ENCODE data around the gene TAS2R14. TPM values are rescaled to one million over a fixed set of nuclear protein-coding genes. Genes with fewer than 3 reads are reported as not detected.

TAS2R14 gene
- total RNA-seq, 1 experiment from 2014 or later, result 2.7 TPM

DNA sequence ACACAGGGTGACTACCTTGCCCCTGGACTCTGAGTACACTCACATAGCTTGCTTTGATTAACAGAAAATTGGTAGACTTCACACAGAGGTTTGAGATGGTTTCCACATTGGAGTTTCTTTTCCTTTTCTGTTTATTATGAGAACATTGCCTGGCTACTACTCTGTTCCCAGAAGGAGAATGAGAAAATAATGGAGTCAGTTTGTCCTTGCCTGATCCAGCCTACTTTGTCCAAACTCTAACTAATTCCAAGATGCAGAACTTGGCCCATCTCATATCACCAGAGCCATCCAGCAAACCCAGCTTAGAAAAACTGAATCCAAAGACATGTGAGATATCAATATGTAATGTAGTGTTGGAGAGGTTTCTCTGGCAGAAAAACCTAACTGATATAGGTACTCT is 27.3 kb upstream of the TAS2R14 start:
- H3K9me3 Mint-ChIP-seq (ENCODE audit: unreplicated experiment), result no peaks in the 10 kb centered on the region
- Histone ChIP-seq H3K9me3 (no peaks in the 10 kb centered on the region; the same call in 1 of the 2 replicates), H3K27me3 (replicated peaks; ENCODE audit: control insufficient read depth, insufficient read depth, low read length) (no peaks in the 10 kb centered on the region), H3K4me1 (peaks cover 6% of the 10 kb centered on the region), H3K4me3 (ENCODE audit: low read depth, low read length) (no peak overlapping the region), H3K36me3 (ENCODE audit: control insufficient read depth, insufficient read depth, low read length) (no peaks in the 10 kb centered on the region)
- POLR2A ChIA-PET, result no interaction called here
- intact Hi-C loops (cut with micrococcal nuclease; ENCODE audit: unreplicated experiment), result no loop called here
- CTCF ChIA-PET, result interaction anchor here (0.7 kb wide), 1 partner anchor 483 kb away, joined by 7 read pairs; no protein-coding TSS in a partner anchor
- H3K27ac Mint-ChIP-seq (ENCODE audit: unreplicated experiment), result no peak overlapping the region
- H3K36me3 Mint-ChIP-seq (ENCODE audit: insufficient read depth, unreplicated experiment), result no peaks in the 10 kb centered on the region
- BruUV-seq (replicated peaks), result no TSS peak
- no peak for TF ChIP-seq CTCF (IDR thresholded peaks at IDR 0.05; ENCODE audit: insufficient read depth in 1 of 2, low read depth in 1 of 2, low read length in 1 of 2, severe bottlenecking in 1 of 2, unreplicated experiment in 1 of 2)
- H3K27me3 Mint-ChIP-seq (ENCODE audit: insufficient read depth, unreplicated experiment), result no peaks in the 10 kb centered on the region
- no peak for DNase-seq
- peaks cover 8% of the 10 kb centered on the region for H3K4me1 Mint-ChIP-seq (ENCODE audit: low read depth, unreplicated experiment)
- no peak overlapping the region for H3K4me3 Mint-ChIP-seq (ENCODE audit: unreplicated experiment)

DNA sequence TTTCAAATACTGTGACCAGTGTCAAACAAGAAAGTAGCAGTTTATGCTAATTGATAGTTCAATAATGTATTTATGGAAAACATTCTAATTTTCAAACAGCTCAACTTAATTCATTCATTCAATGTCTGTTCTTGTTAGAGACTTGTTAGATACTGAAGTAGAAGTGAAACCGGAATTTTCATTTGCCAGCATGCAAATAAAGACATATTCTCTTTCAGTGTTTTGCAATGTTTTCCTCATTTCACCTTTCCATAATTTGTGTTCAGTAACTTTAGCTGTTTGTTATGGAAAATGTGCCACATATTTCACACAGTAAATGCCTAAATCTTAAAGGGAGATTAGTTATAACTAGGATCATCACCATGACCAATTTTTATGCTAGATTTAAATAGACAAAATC is 26.4 kb upstream of the TAS2R14 start:
- ChIA-PET CTCF (interaction anchor here (0.7 kb wide), 1 partner anchor 439 kb away, joined by 3 read pairs; no protein-coding TSS in a partner anchor), POLR2A (no interaction called here)
- Mint-ChIP-seq H3K9me3 (ENCODE audit: unreplicated experiment) (no peaks in the 10 kb centered on the region), H3K4me1 (ENCODE audit: low read depth, unreplicated experiment) (peaks cover 8% of the 10 kb centered on the region), H3K27ac (ENCODE audit: unreplicated experiment) (no peak overlapping the region), H3K4me3 (ENCODE audit: unreplicated experiment) (no peak overlapping the region), H3K36me3 (ENCODE audit: insufficient read depth, unreplicated experiment) (no peaks in the 10 kb centered on the region), H3K27me3 (ENCODE audit: insufficient read depth, unreplicated experiment) (no peaks in the 10 kb centered on the region)
- no peaks in the 10 kb centered on the region for H3K36me3 ChIP-seq (ENCODE audit: control insufficient read depth, insufficient read depth, low read length)
- DNase-seq, result no peak
- intact Hi-C loops (cut with micrococcal nuclease; ENCODE audit: unreplicated experiment), result no loop called here
- peaks cover 6% of the 10 kb centered on the region for H3K4me1 ChIP-seq
- no peaks in the 10 kb centered on the region for H3K27me3 ChIP-seq (replicated peaks; ENCODE audit: control insufficient read depth, insufficient read depth, low read length)
- no peak for TF ChIP-seq CTCF (IDR thresholded peaks at IDR 0.05; ENCODE audit: insufficient read depth in 1 of 2, low read depth in 1 of 2, low read length in 1 of 2, severe bottlenecking in 1 of 2, unreplicated experiment in 1 of 2)
- no TSS peak for BruUV-seq (replicated peaks)
- no peak overlapping the region for H3K4me3 ChIP-seq (ENCODE audit: low read depth, low read length)
- H3K9me3 ChIP-seq, result no peaks in the 10 kb centered on the region; the same call in 1 of the 2 replicates

DNA sequence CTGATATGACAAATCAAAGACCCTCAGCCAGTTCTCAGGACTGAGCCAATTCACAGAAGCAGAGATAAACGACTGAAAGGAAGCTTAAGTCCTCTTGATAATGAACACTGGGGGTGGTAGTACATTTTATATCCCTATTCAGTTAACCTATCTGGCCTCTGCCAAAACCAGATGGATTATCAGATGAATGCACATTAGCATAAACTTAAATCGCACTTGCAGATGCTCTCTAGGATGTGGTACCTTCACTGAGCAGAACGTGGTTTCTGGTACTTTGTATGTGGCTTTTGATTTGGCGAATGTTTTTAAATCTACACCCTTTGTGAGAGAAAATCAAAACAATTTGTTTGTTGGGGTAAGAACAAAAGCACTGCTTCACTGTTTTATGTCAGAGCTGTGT is 21.1 kb upstream of the TAS2R14 start:
- Histone ChIP-seq H3K27me3 (replicated peaks; ENCODE audit: control insufficient read depth, insufficient read depth, low read length) (no peaks in the 10 kb centered on the region), H3K4me3 (ENCODE audit: low read depth, low read length) (no peak overlapping the region), H3K36me3 (ENCODE audit: control insufficient read depth, insufficient read depth, low read length) (no peaks in the 10 kb centered on the region), H3K4me1 (peaks cover 6% of the 10 kb centered on the region), H3K9me3 (no peaks in the 10 kb centered on the region; the same call in 1 of the 2 replicates)
- POLR2A ChIA-PET, result no interaction called here
- Mint-ChIP-seq H3K4me1 (ENCODE audit: low read depth, unreplicated experiment) (peaks cover 8% of the 10 kb centered on the region), H3K36me3 (ENCODE audit: insufficient read depth, unreplicated experiment) (no peaks in the 10 kb centered on the region), H3K9me3 (ENCODE audit: unreplicated experiment) (peaks cover 8% of the 10 kb centered on the region), H3K27me3 (ENCODE audit: insufficient read depth, unreplicated experiment) (no peaks in the 10 kb centered on the region), H3K27ac (ENCODE audit: unreplicated experiment) (no peak overlapping the region), H3K4me3 (ENCODE audit: unreplicated experiment) (no peak overlapping the region)
- CTCF ChIA-PET, result no interaction called here
- DNase-seq, result no peak
- BruUV-seq (replicated peaks), result no TSS peak
- no peak for TF ChIP-seq CTCF (IDR thresholded peaks at IDR 0.05; ENCODE audit: insufficient read depth in 1 of 2, low read depth in 1 of 2, low read length in 1 of 2, severe bottlenecking in 1 of 2, unreplicated experiment in 1 of 2)
- intact Hi-C loops (cut with micrococcal nuclease; ENCODE audit: unreplicated experiment), result loop anchor here (5.0 kb wide), 1 partner anchor 527 kb away; no protein-coding TSS in a partner anchor
